Mucosa of gallbladder (tissue), 1 donor: Measurements from ENCODE around the gene KLHDC4. TPM values are rescaled to one million over a fixed set of nuclear protein-coding genes. Genes with fewer than 3 reads are reported as not detected.
"Not testable (repeated sequence)": the region's sequence is repeated elsewhere in the genome, so short reads cannot be mapped to it uniquely, and the experiment has no call there.

Experiments used
- DNase-seq: peaks from one replicate; pipeline ENCODE4 v3.0.0-alpha.2; 2020; ENCODE audit warnings: low spot score
- total RNA-seq: library from RNA; stranded (reverse); gene quantifications from one replicate; pipeline ENCODE4 v1.2.1, GENCODE V29; 2021
- donor health status: DM: no; HTN: no; CAD: no.

The KLHDC4 gene
- total RNA-seq, 1 donor from 2014 or later, result 31.8 TPM

DNA sequence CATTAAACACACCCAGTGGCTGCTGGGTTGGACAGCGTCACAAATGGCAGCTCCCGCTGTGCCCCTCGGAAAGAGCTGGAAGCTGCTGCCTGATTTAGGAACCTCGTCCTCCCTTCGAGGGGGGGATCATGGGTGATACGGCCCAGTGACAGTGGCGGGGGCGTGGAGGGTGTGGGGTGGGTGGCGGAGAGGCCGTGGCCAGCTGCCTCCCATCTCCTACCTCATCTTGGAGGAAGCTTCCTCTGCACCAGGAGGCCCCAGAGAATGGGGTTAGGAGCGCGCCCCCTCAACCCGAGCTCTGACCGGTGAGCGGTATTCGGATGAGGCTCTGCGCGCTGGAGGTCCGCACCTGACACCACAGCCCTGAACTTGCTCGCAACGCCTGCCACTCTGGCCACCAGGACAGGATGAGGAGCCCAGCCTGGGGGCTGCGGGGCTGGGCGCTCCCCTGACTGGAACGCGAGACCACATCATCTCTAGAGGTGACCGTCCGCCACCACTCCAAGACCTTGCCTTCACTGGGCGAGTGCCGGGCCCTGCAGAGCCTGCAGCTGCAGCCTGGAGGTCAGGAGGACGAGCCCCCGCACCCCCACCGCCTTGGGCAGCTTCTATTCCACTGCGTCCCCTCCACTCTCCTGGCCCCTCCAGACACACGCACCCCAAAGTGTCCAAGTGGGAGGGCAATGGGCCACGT is 80.9 kb downstream of the KLHDC4 start:
- DNase-seq, result no peak

DNA sequence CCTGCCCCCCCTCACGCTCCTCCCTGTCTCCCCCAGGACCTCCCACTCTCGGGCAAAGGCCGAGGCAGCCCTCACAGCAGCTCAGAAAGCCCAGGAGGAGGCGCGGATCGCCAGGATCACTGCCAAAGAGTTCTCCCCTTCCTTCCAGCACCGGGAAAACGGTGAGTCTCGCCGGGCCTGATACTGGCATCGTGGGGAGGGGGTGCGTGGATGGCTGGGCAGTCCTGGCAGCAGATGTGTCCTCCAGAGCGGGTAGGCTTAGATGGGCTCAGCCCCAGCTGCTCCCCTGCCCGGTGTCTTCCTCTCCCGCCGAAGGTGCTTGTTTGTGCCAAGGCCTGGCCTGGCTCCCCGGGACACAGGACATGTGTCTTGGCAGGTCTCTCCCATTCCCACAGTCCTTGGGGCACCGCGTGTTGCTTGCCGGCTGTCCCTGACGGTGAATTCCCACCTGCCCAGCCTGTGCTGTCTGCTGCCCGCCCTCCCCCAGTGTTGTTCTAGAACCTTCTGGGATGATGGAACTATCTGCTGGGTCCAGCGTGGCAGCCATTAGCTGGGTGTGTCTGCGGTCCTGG is 81.6 kb downstream of the KLHDC4 start:
- no peak for DNase-seq

DNA sequence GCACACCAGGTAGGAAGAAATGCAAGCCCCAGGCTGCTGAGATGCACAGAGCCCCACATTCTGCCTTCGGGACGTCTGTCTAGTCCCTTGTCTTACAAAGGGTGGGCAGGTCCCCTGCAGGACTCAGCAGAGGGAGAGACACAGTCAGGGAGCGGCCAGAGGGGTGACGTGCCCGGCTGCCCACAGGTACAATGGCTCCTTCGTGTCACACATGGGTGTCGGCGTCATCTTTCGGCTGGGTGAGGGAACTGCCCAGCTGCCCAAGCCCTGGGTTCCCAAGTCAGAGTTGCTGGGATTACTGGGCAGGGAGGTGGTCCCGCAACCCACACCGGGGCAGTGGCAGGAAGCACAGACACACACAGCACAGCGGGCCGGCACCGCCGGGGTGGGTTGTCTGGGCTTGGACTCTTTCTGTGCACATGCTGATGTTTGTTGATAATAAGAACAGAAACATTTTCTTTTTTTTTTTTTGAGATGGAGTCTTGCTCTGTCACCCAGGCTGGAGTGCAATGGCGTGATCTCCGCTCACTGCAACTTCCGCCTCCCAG is 82.9 kb downstream of the KLHDC4 start:
- no peak for DNase-seq

DNA sequence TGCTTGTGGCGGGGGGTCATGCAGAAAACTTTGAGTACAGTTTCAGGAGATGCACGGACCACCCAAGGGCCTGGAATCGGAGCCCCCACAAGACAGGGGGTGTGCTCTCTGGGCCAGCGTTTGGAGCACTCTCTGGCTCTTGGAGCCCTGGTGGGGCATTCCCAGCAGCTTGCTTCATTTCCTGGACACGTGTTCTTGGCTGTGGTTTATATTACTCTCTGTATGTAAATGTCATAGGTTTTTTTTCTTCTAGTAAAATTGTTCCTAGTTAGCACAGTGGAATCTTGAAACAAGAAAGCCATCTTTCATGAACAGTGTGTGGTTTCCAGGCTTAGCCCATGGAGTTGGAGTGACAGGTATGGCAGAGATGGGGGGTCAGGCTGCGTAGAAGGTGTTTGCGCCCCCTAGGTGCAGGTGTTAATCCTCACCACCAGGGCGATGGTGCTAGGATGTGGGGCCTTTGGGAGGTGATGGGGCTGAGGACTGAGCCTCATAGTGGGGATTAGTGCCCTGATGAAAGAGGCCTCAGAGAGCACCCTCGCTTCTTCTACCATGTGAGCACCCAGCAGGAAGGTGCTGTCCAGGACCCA is 83.7 kb downstream of the KLHDC4 start:
- DNase-seq, result no peak

DNA sequence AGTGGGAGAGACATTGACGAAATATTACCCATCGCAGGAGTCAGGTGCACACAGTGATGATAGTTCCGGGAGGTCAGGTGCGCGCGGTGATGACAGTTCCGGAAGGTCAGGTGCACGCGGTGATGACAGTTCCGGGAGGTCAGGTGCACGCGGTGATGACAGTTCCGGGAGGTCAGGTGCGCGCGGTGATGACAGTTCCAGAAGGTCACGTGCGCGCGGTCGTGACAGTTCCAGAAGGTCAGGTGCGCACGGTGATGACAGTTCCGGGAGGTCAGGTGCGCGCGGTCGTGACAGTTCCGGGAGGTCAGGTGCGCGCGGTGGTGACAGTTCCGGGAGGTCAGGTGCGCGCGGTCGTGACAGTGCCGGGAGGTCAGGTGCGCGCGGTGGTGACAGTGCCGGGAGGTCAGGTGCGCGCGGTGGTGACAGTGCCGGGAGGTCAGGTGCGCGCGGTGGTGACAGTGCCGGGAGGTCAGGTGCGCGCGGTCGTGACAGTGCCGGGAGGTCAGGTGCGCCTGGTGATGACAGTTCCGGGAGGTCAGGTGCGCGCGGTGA is 84.7 kb downstream of the KLHDC4 start:
- not testable (repeated sequence) for DNase-seq

GRCh38 chr16:87680272-87680644 is 85.5 kb downstream of the KLHDC4 start:
- DNase-seq, result no peak

GRCh38 chr16:87679593-87680271 is 86.1 kb downstream of the KLHDC4 start:
- DNase-seq, result no peak

DNA sequence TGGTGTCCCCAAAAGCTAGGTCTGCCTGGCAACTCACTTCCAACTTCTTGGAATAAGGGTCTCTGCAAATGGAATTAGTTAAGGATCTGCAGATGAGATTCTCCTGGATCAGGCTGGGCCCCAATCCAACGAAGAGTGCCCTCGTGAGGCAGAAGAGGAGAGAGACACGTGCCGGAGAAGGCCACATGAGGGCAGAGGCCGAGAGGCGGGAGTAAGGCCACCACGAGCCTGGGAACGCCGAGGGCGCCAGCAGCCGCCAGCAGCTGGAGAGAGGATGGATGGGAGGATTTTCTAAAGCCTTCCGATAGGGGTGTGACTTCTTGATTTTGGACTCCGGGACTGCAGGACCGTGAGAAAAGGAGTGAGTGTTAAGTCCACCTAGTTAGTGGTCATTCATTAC is 87.2 kb downstream of the KLHDC4 start:
- DNase-seq, result no peak

DNA sequence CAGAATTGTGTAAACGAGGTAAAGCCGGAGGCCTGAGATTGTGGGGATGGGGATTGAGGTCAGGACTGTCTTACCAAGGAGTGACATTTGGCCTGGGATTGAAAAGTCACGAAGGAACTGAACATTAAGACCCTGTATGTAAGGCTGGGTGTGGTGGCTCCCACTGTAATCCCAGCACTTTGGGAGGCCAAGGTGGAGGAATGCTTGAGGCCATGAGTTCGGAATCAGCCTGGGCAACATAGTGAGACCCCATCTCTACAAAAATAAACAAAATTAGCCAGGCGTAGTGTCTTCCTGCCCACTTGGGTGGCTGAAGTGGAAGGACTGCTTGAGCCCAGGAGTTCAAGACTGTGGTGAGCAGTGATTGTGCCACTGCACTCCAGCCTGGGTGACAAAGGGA is 88.0 kb downstream of the KLHDC4 start:
- no peak for DNase-seq

DNA sequence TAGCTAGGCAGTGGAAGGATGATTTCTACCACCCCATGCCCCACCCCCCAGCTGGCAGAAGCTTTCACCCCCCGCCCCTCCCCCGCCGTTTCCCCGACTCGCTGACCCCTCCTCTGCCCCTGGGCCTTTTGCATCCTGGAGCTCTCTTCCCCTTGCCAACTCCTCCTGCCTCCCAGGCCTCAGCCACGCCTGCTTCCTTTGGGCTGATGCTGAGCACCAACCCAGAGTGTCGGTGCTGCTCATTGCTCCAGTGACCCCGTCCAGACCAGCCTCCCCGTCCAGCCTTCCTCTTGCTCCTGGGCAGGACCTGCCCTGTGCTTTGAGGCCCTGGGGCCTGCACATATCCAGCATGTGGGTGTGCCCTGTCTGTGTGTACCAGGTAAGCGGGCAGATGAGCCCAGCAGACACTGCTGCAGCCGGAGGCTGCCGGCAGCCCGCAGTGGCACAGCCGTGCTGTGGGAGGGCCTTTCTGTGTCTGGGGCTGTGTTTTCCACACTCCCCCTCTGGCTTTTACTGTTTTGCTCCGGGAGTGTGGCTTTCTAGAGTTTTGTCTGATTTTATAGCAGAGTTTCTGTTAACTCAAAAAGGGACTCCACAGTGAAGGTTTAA is 90.6 kb downstream of the KLHDC4 start:
- no peak for DNase-seq

DNA sequence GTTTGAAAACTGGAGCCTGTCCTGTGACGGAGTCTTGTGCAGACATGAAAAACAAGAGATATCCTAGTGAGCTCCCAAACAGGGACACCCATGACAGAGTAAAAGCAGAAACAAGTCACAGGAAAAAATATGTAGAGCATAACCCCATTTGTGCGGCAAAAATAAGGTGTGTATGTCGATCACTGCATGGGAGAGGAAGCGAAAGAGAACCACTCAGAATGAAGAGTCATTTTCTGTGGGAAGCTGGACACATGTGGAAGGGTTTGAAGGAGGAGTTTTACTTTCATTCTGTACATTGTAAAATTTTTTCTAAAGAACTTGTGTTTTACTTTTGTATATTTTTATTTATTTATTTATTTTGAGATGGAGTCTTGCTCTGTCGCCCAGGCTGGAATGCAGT is 91.4 kb downstream of the KLHDC4 start:
- no peak for DNase-seq

- no peak for DNase-seq
Observed at GRCh38 chr16:87671715-87672270, 94.0 kb downstream of the KLHDC4 start.

DNA sequence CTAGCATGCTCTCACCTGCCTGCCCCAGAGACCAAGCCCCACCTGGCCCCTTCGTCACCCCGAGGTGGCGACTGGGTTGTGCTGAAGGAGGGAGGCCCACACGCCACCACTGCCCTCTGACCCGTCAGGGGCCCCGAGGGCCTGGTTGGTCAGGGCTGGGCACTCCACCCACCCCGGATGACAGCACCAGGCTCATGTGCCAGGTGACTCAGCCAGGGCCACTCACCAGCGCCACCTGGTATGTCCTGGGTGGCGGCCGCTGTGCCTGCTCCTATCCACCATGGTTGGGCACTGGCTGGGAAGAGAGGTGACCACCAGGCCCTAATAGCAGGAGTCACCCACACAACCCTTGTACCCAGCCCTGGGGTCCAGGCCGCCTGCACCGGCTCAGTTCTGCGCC is 94.6 kb downstream of the KLHDC4 start:
- no peak for DNase-seq

DNA sequence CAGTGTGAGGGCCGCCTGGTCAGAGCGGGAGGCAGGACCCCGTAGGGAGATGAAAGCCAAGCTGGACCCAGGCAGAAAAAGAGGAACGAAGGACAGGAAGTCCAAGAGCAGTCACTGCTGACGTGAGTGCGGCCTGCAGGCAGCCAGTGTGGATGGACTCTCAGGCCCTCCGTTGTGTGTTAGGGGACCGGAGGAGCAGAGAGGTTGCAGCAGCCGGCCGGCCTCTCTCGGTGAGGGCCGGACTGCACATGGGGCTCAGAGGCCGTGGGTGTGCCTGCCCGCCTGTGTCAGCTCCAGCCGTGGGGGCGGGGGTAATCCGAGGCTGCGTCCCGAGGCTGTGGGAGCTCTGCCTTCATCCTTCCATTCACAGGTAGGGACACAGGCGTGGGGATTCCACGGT is 96.1 kb downstream of the KLHDC4 start:
- no peak for DNase-seq

- no peak for DNase-seq
Observed at GRCh38 chr16:87667946-87668345, 97.8 kb downstream of the KLHDC4 start.

DNA sequence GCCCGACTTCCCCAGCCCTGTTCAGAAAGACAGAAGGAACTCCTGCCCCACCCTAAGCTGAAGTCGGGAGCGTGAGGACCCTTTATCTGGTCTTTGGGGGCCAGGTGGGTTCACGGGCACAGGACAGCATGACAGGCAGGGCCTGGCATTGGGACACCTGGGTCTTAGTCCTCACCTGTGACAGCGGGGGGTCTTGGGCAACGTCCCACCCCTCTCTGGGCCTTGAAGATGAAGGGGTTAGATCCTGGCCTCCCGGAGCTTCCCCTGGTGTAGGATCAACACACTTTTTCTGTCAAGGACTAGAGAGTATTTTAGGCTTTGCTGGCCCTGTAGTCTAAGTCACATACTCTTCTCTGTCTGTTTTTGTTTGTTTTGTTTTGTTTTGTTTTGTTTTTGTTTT is 98.3 kb downstream of the KLHDC4 start:
- no peak for DNase-seq

DNA sequence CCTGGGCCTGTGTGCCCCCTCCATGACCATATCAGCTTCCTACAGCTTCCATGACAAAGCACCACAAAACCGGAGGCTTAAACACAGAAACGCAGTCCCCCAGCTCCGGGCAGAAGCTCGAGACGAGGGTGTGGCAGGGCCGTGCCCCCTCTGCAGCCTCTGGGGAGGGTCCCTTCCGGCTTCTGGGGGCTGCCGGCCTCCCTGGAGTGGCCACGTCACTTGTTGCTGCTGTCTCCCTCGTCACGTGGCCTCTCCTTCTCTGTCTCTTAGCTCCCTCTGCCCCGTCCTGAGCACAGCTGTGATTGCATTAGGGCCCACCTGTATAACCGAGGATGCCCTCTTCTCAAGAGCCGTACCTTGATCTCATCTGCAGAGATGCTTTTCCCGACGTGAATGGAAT is 98.9 kb downstream of the KLHDC4 start:
- DNase-seq, result no peak

DNA sequence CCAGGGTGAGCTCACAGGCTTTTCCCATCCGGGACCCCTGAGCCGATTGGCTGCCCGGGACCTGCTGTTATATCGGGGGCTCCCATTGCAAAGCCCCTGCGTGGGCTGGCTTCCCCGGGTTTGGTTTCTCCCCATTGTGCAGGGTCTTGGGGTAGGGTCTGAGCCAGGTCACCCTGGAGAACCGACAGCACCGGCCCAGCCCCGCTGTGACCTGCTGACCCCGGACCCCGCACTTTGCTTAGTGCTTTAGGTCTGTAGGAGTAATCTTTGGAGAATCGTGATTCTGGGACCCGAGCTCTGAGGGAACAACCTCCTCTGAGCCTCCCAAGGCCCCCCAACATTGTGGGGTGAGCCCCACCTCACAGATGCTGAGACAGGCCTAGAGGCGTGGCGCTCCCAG is 100.6 kb downstream of the KLHDC4 start:
- DNase-seq, result no peak

DNA sequence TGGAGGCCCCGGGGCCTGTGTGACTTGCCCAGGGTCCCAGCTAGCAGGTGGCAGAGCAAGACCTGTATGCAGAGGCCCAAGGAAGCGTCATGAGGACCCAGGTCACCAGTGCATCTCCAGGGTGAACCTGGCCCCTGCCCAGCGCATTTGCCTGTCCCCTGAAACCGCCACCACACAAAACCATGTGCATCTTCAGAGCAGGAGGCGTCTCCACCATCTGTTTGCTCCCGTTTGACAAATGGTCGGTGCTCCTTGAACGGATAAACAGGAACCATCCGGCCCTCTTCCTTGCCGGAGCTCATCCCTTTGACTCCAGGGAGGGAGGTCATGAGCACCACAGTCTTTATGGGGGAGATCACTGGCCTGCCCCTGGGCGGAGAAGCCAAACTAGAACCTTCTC is 101.0 kb downstream of the KLHDC4 start:
- no peak for DNase-seq

DNA sequence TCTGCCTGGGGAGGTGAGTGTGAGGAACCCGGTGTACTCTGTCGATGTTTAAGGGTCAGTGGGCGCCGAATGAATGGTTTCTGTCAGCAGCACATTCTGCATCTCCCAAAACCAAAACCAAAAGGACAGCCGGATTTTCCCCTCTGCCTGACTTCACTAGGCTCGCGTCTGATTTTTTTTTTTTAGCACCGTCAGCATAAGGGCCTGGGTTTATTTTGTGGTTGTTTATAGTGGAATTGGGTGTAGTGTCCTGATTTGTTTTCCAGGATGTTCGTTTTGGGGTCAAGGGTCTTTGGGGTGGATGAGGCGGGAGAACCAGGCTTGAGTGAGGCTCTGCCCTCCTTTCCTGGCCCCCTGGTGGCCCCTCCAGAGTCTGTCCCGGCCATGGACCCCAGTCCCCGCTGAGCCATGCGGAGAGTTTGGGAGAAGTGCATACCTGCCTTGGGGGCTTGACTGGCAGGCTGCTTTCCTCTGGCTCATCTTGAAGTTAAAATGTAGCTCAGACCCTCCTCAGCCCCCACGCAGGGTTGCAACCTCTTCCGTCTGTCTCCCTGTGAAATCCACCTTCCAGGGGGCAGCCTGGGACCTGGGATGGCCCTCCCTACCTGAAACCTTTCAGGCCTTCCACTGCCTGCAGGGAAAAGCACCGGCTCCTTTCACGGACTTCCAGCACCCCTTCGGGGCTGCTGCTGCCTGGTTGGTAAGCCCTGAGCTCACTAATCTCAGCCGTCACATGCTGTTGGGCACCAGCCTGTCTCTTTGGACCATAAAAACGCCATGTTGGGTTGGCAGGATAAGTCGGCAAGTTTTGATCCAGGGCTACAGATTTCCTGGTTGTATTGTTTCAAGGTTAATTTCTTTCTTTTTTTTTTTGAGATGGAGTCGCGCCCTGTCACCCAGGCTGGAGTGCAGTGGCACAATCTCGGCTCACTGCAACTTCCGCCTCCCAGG is 103.3 kb downstream of the KLHDC4 start:
- no peak for DNase-seq

GRCh38 chr16:87661561-87661960 is 104.2 kb downstream of the KLHDC4 start:
- DNase-seq, result peak; percentile 29
